NT2/D1 (cell line): ENCODE data around the gene SH3BP5.

Source experiments
- SUZ12 ChIP-seq: IDR thresholded peaks from 2 replicates; pipeline ENCODE4 v1.6.1; 2011; ENCODE audit not compliant: insufficient read length, insufficient read depth; ENCODE audit errors: extremely low read depth
- YY1 ChIP-seq: IDR thresholded peaks from 2 replicates; pipeline ENCODE4 v1.6.1; 2011; ENCODE audit not compliant: insufficient read length, insufficient read depth
- ZNF274 ChIP-seq: IDR thresholded peaks from 2 replicates; pipeline ENCODE4 v1.6.1; 2011; ENCODE audit warnings: mild to moderate bottlenecking, low read depth, low read length

DNA sequence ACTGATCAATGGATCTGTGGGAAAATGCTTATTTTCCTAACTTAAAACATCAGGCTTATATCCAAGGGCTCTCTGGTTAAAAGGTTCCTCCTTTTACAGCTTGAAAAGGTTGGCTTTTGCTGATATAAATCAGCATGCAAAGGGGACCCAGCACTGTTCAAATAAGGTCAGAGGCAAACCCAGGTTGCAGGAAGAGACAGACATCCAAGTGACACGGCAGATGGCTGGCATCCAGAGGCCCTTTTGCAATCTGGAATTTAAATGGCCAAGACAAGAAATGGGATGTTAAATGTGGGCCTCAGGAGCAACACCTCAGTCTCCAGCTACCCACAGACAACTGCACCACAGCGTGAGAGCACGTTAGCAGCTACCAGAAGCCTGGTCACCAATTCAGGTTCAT, 6.3 kb downstream of the SH3BP5 start:
- TF ChIP-seq ZNF274, result no peak
- no peak for TF ChIP-seq YY1
- no peak for TF ChIP-seq SUZ12
